HG03064 (cell line): ENCODE measurements around the gene CROCC.
"Not testable (repeated sequence)": the region's sequence is repeated elsewhere in the genome, so short reads cannot be mapped to it uniquely, and the experiment has no call there.

Source experiments
- ATAC-seq: cut with Tn5 transposase; IDR thresholded peaks from one replicate; pipeline ENCODE4 v1.9.1; 2021; ENCODE audit warnings: low read depth; ENCODE audit not compliant: unreplicated experiment

CROCC gene

GRCh38 chr1:16914928-16915626, 6.7 kb upstream of the CROCC start:
- not testable (repeated sequence) for ATAC-seq

DNA sequence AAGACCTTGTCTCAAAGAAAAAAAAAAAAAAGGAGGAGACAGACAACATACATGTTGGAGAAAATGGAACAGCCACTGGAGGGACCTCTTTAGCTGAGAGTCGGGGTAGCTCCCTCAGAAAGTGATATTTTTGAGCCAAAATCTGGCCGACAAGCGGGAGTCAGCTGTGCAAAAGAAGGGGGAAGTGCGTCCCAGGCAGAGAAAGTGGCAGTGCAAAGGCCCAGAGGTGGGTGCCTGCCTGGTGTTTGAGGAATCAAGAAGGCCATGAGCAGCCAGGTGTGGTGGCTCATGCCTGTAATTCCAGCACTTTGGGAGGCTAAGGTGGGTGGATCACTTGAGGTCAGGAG, 6.1 kb upstream of the CROCC start:
- ATAC-seq = no peak

- ATAC-seq = not testable (repeated sequence)
These were observed 5.5 kb upstream of the CROCC start for GRCh38 chr1:16916036-16916880.

DNA sequence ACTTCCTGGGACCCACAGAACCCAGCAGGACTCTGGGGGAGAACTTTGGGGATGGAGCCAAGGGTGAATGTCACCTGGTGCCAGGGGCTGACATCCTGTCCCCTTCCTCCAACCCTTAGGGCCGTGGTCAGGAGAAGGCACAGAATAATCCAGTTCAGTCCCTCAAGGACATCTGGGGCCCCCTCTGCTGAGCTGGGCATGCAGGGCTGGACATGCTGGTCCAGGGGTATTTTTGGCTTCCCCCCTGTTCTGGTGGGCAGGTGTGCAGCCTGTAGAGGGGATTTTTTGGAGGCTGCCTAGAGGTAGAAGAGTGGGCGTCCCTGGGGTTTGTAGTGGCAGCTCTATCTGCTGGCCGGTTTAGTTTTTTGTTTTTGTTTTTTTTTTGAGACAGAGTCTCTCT, 3.4 kb upstream of the CROCC start:
- no peak for ATAC-seq

DNA sequence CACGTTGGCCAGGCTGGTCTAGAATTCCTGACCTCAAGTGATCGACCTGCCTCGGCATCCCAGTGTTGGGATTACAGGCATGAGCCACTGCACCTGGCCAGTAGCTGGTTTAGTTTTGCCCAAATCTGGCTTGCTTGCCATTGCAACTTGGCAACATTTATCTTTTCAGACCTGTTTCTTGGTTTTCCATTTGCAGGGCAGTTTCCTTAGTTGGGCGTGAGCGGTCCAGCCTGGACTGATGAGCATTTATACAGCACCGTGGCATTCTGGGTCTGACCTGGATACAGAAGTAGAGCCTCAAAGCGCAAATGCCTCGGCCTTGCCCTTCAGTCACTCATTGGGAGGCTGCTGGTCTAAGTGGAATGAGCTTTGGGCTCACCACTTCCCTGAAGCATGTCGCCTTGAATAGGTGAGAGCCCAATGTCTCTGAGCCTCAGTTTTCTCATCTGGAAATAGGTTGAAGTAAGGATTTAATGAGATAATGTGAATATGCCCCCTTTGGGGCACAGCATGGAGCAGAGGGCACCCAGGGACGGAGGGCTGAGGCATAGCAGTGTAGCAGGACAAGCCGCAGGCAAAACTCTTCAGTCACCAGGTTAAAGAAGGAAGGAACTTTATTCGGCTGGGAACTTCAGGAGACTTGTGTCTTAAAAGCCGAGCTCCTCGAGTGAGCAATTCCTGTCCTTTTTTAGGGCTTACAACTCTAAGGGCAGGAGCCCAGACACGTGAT, 2.6 kb upstream of the CROCC start:
- ATAC-seq = not testable (repeated sequence)

- no peak for ATAC-seq
These were observed 780 bp upstream of the CROCC start for GRCh38 chr1:16920951-16921350.

DNA sequence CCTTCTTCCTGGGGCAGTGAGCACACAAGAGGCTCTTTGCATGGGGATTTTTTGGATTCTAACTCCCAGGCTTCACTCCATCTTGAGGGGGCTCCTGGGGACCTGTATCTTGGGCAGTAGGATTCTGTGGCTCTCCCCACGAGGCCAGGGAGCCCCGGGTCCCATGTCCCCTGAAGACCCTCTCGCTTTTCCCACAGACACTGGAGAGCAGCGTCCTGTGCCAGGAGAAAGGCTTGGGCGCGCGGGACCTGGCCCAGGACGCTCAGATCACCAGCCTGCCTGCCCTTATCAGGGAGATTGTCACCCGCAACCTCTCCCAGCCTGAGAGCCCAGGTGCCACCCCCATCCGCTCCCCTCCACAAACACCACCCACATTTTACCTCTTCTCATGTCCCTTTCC, 735 bp downstream of the CROCC start:
- ATAC-seq = no peak

DNA sequence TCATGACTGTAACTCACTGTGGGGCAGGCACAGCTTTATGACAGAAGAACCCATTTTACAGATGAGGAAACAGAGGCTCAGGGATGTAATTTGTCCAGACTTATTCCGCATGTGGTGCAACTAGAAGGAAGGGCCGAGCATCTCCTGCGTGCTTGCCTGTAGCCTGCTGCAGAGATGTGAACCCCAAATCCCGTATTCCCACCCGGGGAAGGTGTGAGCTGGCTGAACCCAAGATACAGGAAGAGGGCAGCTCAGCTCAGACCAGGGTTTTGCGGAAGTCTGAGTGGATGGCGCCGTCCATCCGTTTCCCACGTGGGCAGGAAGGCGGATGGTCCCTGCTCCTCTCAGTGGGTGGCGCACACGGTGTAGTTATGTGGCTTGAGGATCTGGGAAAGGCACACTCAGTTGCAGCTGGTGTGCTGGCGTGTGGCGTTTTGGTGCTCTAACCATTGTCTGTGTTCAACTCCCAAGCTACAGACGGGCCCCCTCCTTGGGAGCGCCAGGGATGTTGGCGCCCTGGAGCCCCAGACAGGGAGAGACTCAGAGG, 1.2 kb downstream of the CROCC start:
- ATAC-seq = no peak

DNA sequence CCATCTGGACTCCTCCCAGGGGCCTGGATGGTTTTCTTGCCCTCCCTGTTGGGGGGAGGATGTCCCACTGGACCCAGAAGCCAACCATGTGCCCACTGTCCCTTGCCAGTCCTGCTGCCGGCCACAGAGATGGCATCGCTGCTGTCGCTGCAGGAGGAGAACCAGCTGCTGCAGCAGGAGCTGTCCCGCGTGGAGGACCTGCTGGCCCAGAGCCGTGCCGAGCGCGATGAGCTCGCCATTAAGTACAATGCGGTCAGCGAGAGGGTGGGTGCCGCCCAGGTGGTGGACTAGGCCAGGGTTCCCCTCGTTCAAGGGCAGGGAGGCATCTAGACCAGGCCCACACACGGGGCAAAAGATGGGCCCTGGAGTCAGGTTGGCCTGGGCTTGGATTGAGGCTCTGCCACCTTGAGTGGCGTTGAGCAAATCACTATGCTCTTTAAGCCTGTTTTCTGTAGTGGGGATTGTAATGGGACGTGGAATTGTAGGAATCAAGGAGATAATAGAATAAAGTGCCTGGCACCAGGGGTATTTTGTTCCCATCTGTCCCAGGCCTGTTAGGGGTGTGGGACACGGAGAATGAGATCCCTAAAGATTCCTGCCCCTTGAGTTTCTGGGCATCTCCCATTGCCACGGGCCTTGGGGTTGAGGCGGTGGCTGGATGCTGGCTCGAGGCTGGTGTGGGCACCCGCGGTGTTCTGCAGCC, 2.6 kb downstream of the CROCC start:
- ATAC-seq = no peak

DNA sequence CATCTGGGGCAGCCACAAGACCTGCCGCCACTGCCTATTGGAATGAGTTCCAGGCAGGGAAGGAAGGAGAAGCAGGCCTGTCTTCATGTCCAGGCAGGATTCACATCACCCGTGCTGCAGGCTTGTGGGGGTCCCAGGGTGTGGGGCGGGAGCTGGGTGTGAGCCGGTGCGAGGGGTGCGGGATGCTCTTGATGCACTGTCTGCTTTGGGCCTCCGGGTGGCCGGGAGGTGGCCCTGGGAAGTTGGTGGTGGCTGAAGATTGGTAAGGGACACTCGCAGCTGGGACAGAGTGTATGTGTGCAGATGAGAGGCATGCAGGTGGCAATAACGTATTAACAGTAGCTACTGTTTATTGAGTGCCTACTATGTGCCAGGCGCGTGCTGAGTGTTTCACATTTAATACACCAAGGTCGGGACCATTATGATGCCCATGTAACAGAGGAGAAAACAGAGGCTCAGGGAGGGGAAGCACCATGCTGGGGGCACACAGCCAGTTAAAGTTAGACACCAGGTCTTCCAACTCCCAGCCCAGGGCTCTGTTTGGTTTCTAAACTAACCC, 3.3 kb downstream of the CROCC start:
- no peak for ATAC-seq

DNA sequence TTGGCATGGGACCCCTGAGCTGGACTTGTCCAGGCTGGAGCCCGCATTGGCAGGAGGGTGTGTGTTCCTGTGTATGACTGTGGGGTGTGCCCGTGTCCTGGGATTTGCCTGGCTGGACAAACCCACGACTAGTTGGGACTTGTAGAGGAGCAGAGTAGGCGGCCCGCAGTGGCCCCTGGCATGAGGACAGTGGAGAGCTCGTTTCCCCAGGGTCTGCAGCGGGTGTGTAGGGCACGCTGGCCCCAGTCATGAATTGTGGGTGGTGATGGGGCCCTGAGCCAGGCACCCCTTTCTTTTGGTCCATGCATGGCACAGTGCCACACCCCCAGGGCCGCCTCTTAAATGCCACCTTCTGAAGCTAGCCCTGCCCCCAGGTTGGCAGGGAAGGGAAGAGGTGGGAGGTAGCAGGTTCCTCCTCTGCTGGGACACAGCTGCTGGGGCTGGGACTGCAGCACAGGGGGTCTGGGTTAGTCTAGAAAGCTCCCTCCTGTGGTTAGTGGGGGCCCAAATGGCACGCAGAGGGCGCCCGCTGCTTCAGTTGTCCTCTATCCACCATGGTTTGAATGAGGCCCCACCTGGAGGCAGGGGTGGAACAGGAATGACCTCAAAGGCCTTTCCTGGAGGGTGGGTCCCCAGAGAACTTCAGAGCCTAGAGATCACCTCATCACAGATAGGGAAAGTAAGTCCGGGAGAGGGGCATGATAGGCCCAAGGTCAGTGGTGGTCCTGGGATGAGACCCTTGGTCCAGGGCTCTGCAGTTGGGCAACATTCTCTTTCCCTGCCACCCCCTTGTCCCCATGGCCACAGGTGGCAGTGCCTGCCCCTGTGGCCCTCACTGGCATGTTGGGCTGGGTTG, 4.1 kb downstream of the CROCC start:
- no peak for ATAC-seq

DNA sequence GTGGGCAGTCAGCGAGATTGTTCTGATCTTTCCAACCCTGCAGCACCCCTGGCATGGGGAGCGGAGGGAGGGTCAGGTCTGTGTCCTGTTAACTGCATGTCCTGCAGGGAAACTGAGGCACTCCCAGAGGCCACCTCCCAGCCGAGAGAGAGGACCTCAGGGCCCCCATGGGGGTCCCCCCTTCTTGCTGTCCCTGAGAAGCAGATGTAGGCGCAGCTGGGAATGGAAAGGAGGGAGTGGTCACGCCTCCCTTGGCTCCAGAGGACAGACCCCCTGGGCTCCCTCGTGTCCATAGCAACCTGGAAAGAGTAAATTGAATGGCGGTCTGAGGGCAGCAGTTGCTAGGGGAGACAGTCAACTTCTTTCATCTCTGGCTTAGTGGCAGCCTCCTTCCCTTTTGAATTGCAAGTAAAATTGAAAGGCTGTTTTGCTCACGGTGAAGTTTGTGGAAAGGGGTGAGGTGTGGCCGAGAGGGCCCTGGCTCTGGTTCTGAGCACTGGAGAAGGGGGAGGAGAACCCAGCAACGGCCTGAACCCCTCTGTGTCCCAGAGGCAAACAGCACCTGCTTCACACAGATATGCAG, 4.9 kb downstream of the CROCC start:
- no peak for ATAC-seq

DNA sequence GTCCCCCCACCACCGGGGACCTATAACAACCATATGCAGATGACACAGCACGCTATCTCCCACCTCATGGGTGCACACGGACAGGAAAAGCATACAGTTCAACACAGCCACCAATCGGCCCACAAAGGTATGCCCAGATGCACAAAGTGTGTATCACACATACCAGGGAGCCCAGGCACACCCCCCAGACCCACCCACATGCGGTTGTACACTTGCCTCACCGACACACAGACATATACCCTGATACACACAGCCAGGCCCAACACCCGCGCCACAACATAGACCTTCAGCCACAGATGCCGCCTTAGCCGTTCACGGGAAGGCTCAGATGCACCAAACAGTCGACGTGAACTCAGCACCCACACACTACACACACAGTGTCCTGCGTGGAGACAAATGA, 5.5 kb downstream of the CROCC start:
- no peak for ATAC-seq

GRCh38 chr1:16927711-16928485, 6.2 kb downstream of the CROCC start:
- ATAC-seq = no peak

GRCh38 chr1:16929146-16930041, 7.7 kb downstream of the CROCC start:
- ATAC-seq = not testable (repeated sequence)

GRCh38 chr1:16931206-16931934, 9.6 kb downstream of the CROCC start:
- ATAC-seq = not testable (repeated sequence)

DNA sequence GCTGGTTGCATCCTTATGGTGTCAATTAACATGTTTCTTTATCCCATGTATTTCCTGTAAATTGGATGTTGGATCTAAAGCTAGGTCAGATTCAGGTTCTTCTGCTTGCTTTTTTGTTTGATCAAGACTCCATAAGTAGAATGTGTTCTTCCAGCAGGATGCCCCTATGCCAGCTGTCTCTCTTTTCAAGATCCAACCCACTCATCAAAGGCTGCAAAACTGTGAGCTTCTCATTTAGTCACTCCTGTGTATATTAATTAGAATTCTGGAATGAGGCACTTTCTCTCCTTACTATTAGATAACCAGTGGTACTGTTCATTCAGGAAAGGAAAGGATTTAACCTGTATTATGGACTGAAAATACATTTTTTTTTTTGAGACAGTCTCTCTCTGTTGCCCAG, 12.2 kb downstream of the CROCC start:
- ATAC-seq = not testable (repeated sequence)
